Measurements from ENCODE around the gene GSTM3. TPM values are rescaled to one million over a fixed set of nuclear protein-coding genes. Genes with fewer than 3 reads are reported as not detected.

GSTM3 gene
- total RNA-seq, 2 donors from 2014 or later = 5.5 to 10.3 TPM

- Histone ChIP-seq H3K36me3 (ENCODE audit: control insufficient read depth, insufficient read depth, low read length) (no peaks in the 10 kb centered on the region), H3K27me3 (ENCODE audit: control insufficient read depth, insufficient read depth, low read length, poor library complexity, severe bottlenecking) (no peaks in the 10 kb centered on the region), H3K4me3 (ENCODE audit: low read length) (no peak overlapping the region), H3K9me3 (ENCODE audit: control insufficient read depth, low read length) (no peaks in the 10 kb centered on the region), H3K27ac (ENCODE audit: low read depth, low read length) (no peak overlapping the region), H3K4me1 (ENCODE audit: control insufficient read depth, insufficient read depth, low read length) (no peaks in the 10 kb centered on the region), H3K9ac (ENCODE audit: extremely low read depth, low read length, poor library complexity, severe bottlenecking) (no peak overlapping the region)
- peaks cover 8% of the 10 kb centered on the region for H3K27me3 Mint-ChIP-seq (ENCODE audit: insufficient read depth)
- no peaks in the 10 kb centered on the region for H3K4me1 Mint-ChIP-seq
- no peak for DNase-seq
- no peak overlapping the region for H3K27ac Mint-ChIP-seq
- no peaks in the 10 kb centered on the region for H3K36me3 Mint-ChIP-seq (ENCODE audit: low read depth)
- H3K4me3 Mint-ChIP-seq = no peak overlapping the region
- no peaks in the 10 kb centered on the region for H3K9me3 Mint-ChIP-seq
- TF ChIP-seq, protein P1, sequence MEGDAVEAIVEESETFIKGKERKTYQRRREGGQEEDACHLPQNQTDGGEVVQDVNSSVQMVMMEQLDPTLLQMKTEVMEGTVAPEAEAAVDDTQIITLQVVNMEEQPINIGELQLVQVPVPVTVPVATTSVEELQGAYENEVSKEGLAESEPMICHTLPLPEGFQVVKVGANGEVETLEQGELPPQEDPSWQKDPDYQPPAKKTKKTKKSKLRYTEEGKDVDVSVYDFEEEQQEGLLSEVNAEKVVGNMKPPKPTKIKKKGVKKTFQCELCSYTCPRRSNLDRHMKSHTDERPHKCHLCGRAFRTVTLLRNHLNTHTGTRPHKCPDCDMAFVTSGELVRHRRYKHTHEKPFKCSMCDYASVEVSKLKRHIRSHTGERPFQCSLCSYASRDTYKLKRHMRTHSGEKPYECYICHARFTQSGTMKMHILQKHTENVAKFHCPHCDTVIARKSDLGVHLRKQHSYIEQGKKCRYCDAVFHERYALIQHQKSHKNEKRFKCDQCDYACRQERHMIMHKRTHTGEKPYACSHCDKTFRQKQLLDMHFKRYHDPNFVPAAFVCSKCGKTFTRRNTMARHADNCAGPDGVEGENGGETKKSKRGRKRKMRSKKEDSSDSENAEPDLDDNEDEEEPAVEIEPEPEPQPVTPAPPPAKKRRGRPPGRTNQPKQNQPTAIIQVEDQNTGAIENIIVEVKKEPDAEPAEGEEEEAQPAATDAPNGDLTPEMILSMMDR (conservative IDR thresholded peaks at IDR 0.05) = no peak
- WGBS, 2 experiments (ENCODE audit: insufficient coverage in 1 of 2, insufficient read length in 1 of 2) = 86 to 95% methylated on average over 8 to 11 of the region's 11 CpGs
Observed at GRCh38 chr1:109770331-109771095, 29.7 kb upstream of the GSTM3 start.

GRCh38 chr1:109769330-109770078, 28.7 kb upstream of the GSTM3 start:
- Mint-ChIP-seq H3K36me3 (ENCODE audit: low read depth) (no peaks in the 10 kb centered on the region), H3K4me3 (no peak overlapping the region), H3K27ac (no peak overlapping the region), H3K9me3 (no peaks in the 10 kb centered on the region), H3K27me3 (ENCODE audit: insufficient read depth) (peaks cover 3% of the 10 kb centered on the region), H3K4me1 (no peaks in the 10 kb centered on the region)
- 87 to 89% methylated on average over 10 to 11 of the region's 11 CpGs for WGBS, 2 experiments (ENCODE audit: insufficient coverage in 1 of 2, insufficient read length in 1 of 2)
- Histone ChIP-seq H3K9ac (ENCODE audit: extremely low read depth, low read length, poor library complexity, severe bottlenecking) (no peak overlapping the region), H3K4me3 (ENCODE audit: low read length) (no peak overlapping the region), H3K9me3 (ENCODE audit: control insufficient read depth, low read length) (no peaks in the 10 kb centered on the region), H3K4me1 (ENCODE audit: control insufficient read depth, insufficient read depth, low read length) (no peaks in the 10 kb centered on the region), H3K36me3 (ENCODE audit: control insufficient read depth, insufficient read depth, low read length) (no peaks in the 10 kb centered on the region), H3K27ac (ENCODE audit: low read depth, low read length) (no peak overlapping the region), H3K27me3 (ENCODE audit: control insufficient read depth, insufficient read depth, low read length, poor library complexity, severe bottlenecking) (no peaks in the 10 kb centered on the region)
- TF ChIP-seq, protein P1 (conservative IDR thresholded peaks at IDR 0.05) = no peak
- DNase-seq = no peak

DNA sequence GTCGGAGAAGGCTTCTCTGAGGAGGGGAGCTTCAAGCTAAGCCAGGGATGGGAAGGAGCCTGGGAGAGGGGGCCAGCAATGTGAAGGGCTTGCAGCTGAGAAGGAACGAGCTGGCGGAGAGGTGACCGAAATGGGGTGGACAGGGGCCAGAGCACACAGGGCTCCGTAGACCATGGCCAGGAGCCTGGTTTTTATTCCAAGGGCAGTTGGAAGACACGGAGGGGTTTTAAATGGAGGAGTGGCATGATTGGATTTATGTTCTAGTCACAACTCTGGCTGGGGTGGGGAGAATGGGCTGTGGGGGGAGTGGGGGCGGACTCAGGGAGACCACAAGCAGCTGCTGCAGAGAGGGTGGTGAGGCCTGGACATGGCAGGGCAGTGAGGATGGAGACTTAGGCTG, 28.0 kb upstream of the GSTM3 start:
- H3K27ac ChIP-seq (ENCODE audit: low read depth, low read length) = no peak overlapping the region
- no peaks in the 10 kb centered on the region for H3K36me3 Mint-ChIP-seq (ENCODE audit: low read depth)
- TF ChIP-seq, protein P1 (conservative IDR thresholded peaks at IDR 0.05) = no peak
- no peaks in the 10 kb centered on the region for H3K9me3 Mint-ChIP-seq
- peaks cover 3% of the 10 kb centered on the region for H3K27me3 Mint-ChIP-seq (ENCODE audit: insufficient read depth)
- WGBS, 2 experiments (ENCODE audit: insufficient coverage in 1 of 2, insufficient read length in 1 of 2) = 91 to 100% methylated on average over 3 to 7 of the region's 7 CpGs
- no peaks in the 10 kb centered on the region for H3K36me3 ChIP-seq (ENCODE audit: control insufficient read depth, insufficient read depth, low read length)
- DNase-seq = no peak
- no peak overlapping the region for H3K4me3 Mint-ChIP-seq
- no peak overlapping the region for H3K9ac ChIP-seq (ENCODE audit: extremely low read depth, low read length, poor library complexity, severe bottlenecking)
- H3K27ac Mint-ChIP-seq = no peak overlapping the region
- H3K27me3 ChIP-seq (ENCODE audit: control insufficient read depth, insufficient read depth, low read length, poor library complexity, severe bottlenecking) = no peaks in the 10 kb centered on the region
- H3K9me3 ChIP-seq (ENCODE audit: control insufficient read depth, low read length) = no peaks in the 10 kb centered on the region
- H3K4me1 ChIP-seq (ENCODE audit: control insufficient read depth, insufficient read depth, low read length) = no peaks in the 10 kb centered on the region
- H3K4me3 ChIP-seq (ENCODE audit: low read length) = no peak overlapping the region
- H3K4me1 Mint-ChIP-seq = no peaks in the 10 kb centered on the region
